ENCODE measurements around the gene FAF2.
A peak's percentile ranks its signal among the peaks of the same experiment; 100 is the strongest.

The FAF2 gene

GRCh38 chr5:176531902-176532493 lies 83.8 kb downstream of the FAF2 start:
- no peak for DNase-seq (ENCODE audit: low spot score)

GRCh38 chr5:176532795-176533194 lies 84.6 kb downstream of the FAF2 start:
- no peak for DNase-seq (ENCODE audit: low spot score)

- DNase-seq (ENCODE audit: low spot score) = no peak
These were observed 85.2 kb downstream of the FAF2 start for GRCh38 chr5:176533390-176533789.

GRCh38 chr5:176533894-176534611 lies 85.9 kb downstream of the FAF2 start:
- peak; percentile 29 for DNase-seq (ENCODE audit: low spot score)

GRCh38 chr5:176534640-176535039 lies 86.5 kb downstream of the FAF2 start:
- DNase-seq (ENCODE audit: low spot score) = no peak

GRCh38 chr5:176535101-176535663 lies 87.0 kb downstream of the FAF2 start:
- DNase-seq (ENCODE audit: low spot score) = no peak

GRCh38 chr5:176535664-176536131 lies 87.5 kb downstream of the FAF2 start:
- DNase-seq (ENCODE audit: low spot score) = no peak

- DNase-seq (ENCODE audit: low spot score) = peak; percentile 93
These were observed 88.1 kb downstream of the FAF2 start for GRCh38 chr5:176536132-176536901.

- peak; percentile 99 for DNase-seq (ENCODE audit: low spot score)
These were observed 88.8 kb downstream of the FAF2 start, which contains the start of gene RNF44 for GRCh38 chr5:176536902-176537553. TSS of gene RNF44 (minus strand) at chr5:176537402. CDS start at chr5:176532472, 4,930 bp downstream.

GRCh38 chr5:176537554-176538229 lies 89.5 kb downstream of the FAF2 start:
- peak; percentile 97 for DNase-seq (ENCODE audit: low spot score)

- DNase-seq (ENCODE audit: low spot score) = no peak
These were observed 90.2 kb downstream of the FAF2 start for GRCh38 chr5:176538230-176538988.

- DNase-seq (ENCODE audit: low spot score) = no peak
These were observed 90.8 kb downstream of the FAF2 start for GRCh38 chr5:176538989-176539384.

- DNase-seq (ENCODE audit: low spot score) = no peak
These were observed 92.3 kb downstream of the FAF2 start for GRCh38 chr5:176540476-176540899.

- DNase-seq (ENCODE audit: low spot score) = no peak
These were observed 92.8 kb downstream of the FAF2 start for GRCh38 chr5:176540956-176541337.

GRCh38 chr5:176541338-176542134 lies 93.4 kb downstream of the FAF2 start:
- peak; percentile 42 for DNase-seq (ENCODE audit: low spot score)

- DNase-seq (ENCODE audit: low spot score) = no peak
These were observed 94.0 kb downstream of the FAF2 start for GRCh38 chr5:176542135-176542595.

- DNase-seq (ENCODE audit: low spot score) = peak; percentile 74
These were observed 94.6 kb downstream of the FAF2 start for GRCh38 chr5:176542596-176543427.

- peak; percentile 82 for DNase-seq (ENCODE audit: low spot score)
These were observed 95.4 kb downstream of the FAF2 start for GRCh38 chr5:176543428-176544182.

All from GM03348 (cell line).